ENCODE results near the gene SUV39H2.
"Not testable (repeated sequence)": the region's sequence is repeated elsewhere in the genome, so short reads cannot be mapped to it uniquely, and the experiment has no call there.

SUV39H2 gene

DNA sequence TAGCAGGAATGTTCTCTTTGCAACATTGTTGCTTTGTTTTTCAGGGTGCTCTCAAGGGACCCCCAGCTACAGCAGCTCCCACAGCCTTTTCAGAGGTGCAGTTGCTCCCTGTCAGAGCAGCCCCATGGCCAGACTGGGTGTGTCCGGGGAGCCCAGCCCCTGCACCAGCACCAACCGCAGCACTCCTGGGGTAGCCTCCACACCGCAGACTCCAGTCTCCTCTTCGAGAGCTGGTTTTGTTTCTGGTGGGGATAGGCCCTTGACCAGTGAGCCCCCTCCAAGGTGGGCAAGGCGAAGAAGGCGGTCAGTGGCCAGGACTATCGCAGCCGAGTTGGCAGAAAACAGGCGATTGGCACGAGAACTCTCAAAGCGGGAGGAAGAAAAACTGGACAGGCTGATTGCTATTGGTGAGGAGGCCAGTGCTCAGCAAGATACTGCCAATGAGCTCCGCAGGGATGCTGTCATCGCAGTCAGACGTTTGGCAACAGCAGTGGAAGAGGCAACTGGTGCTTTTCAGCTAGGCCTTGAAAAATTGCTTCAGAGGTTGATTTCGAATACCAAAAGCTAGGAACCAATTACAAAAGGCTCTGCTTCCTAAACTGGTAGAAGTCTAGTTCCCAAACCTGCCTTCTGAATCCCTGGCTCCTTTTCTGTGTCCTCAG, 35.2 kb upstream of the SUV39H2 start:
- peaks cover 13% of the 10 kb centered on the region for H3K4me1 ChIP-seq
- H3K27ac ChIP-seq: no peak overlapping the region
- peaks cover 79% of the 10 kb centered on the region for H3K36me3 ChIP-seq
- H3K27me3 ChIP-seq: no peaks in the 10 kb centered on the region
- H3K9me3 ChIP-seq: no peaks in the 10 kb centered on the region
- no peak overlapping the region for H3K4me2 ChIP-seq
- H4K20me1 ChIP-seq: peaks cover 66% of the 10 kb centered on the region
- no peak overlapping the region for H3K4me3 ChIP-seq
- H3K9ac ChIP-seq: no peak overlapping the region
- no peak for TF ChIP-seq Cebpa-rat (IDR thresholded peaks at IDR 0.05)

DNA sequence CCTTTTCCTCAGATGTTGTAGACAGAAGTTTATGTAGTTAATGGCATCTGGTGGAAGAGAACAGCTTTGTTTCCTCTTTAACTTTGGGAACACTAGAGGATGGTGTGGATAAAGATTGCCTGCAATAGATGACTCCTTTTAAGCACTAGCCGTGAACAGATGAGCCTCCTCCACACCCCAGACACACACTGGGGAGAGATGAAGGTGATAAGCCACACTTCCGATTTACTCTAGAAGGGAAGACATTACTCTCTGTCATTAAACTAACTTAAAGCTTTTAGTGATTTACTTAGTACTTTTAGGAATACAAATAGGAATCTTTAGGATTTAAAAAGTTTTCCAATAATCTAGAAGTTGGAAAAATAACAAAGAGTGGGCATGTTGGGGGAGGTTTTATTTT, 33.7 kb upstream of the SUV39H2 start:
- TF ChIP-seq Cebpa-rat (IDR thresholded peaks at IDR 0.05): no peak
- H3K4me3 ChIP-seq: no peak overlapping the region
- no peak overlapping the region for H3K4me2 ChIP-seq
- H3K27ac ChIP-seq: no peak overlapping the region
- no peaks in the 10 kb centered on the region for H3K27me3 ChIP-seq
- peaks cover 10% of the 10 kb centered on the region; the same call in 1 of the 2 replicates for H3K4me1 ChIP-seq
- no peaks in the 10 kb centered on the region for H3K9me3 ChIP-seq
- H3K9ac ChIP-seq: no peak overlapping the region
- peaks cover 58% of the 10 kb centered on the region for H4K20me1 ChIP-seq
- H3K36me3 ChIP-seq: peaks cover 90% of the 10 kb centered on the region

DNA sequence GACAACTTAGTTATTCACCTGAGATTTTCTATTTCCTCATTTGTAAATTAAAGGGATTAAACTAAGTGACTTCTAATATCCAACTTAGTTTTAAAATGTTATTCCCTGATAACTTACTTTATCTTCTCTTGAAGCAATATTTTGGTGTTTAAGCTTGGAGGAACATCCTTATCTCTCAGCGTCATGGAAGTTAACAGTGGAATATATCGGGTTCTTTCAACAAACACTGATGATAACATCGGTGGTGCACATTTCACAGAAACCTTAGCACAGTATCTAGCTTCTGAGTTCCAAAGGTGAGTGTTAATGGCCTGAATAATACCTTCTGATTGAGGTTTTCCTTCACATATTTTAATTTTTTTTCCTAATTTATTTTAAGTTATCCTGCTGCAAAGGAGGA, 26.4 kb upstream of the SUV39H2 start:
- no peaks in the 10 kb centered on the region for H3K9me3 ChIP-seq
- H4K20me1 ChIP-seq: peaks cover 9% of the 10 kb centered on the region; the same call in 1 of the 2 replicates
- H3K4me2 ChIP-seq: no peak overlapping the region
- no peaks in the 10 kb centered on the region for H3K27me3 ChIP-seq
- no peak overlapping the region for H3K4me3 ChIP-seq
- no peak overlapping the region for H3K9ac ChIP-seq
- 0 out of 2 replicates have a peak, but pooled peaks cover 7% of the 10 kb centered on the region for H3K4me1 ChIP-seq
- H3K36me3 ChIP-seq: peaks cover 63% of the 10 kb centered on the region
- TF ChIP-seq Cebpa-rat (IDR thresholded peaks at IDR 0.05): no peak
- no peak overlapping the region for H3K27ac ChIP-seq

GRCh38 chr10:14855453-14855852, 23.2 kb upstream of the SUV39H2 start:
- peaks cover 65% of the 10 kb centered on the region for H3K36me3 ChIP-seq
- no peak for TF ChIP-seq Cebpa-rat (IDR thresholded peaks at IDR 0.05)
- H3K9ac ChIP-seq: no peak overlapping the region
- no peak overlapping the region for H3K27ac ChIP-seq
- H3K4me3 ChIP-seq: no peak overlapping the region
- H3K4me1 ChIP-seq: no peaks in the 10 kb centered on the region
- peaks cover 12% of the 10 kb centered on the region for H4K20me1 ChIP-seq
- no peak overlapping the region for H3K4me2 ChIP-seq
- H3K9me3 ChIP-seq: no peaks in the 10 kb centered on the region
- H3K27me3 ChIP-seq: no peaks in the 10 kb centered on the region

DNA sequence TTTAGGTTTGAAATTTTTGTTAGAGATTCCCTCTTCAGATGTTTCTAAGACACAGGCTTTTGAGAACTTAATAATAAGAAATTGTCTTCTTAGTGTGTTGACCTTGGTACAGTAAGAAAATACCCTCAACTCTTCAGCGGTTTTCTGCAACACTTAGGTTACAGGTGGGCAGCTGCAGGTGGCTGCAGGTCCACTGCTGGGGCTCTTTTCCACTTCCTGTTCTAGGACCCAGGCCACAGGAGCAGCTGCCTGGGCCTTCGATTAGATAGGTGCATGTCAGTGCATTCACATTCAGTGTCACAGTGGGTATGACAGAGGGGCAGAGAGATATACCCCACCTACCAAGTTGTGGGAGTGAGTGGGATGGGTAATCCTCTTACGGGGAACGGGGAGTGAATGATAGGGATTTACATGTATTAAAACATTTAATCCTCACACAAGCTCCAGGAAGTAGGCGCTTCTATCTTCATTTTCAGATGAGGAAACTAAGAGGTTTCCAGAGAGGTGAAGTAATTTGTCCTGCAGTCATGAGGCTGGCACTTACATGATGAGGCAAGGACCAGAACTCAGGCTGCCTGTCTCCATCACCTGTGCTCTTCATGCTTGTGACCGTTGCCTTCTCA, 20.2 kb upstream of the SUV39H2 start:
- Histone ChIP-seq H3K9me3 (no peaks in the 10 kb centered on the region), H3K36me3 (peaks cover 81% of the 10 kb centered on the region), H3K4me1 (no peaks in the 10 kb centered on the region), H3K9ac (no peak overlapping the region), H3K27me3 (no peaks in the 10 kb centered on the region), H4K20me1 (peaks cover 12% of the 10 kb centered on the region), H3K4me2 (no peak overlapping the region), H3K27ac (no peak overlapping the region), H3K4me3 (no peak overlapping the region)
- TF ChIP-seq Cebpa-rat (IDR thresholded peaks at IDR 0.05): no peak

GRCh38 chr10:14859043-14859442, 19.6 kb upstream of the SUV39H2 start:
- Histone ChIP-seq H3K27me3 (no peaks in the 10 kb centered on the region), H3K27ac (no peak overlapping the region), H3K9ac (no peak overlapping the region), H3K4me3 (no peak overlapping the region), H3K4me2 (no peak overlapping the region), H3K9me3 (no peaks in the 10 kb centered on the region), H3K36me3 (peaks cover 80% of the 10 kb centered on the region), H4K20me1 (peaks cover 12% of the 10 kb centered on the region), H3K4me1 (no peaks in the 10 kb centered on the region)
- TF ChIP-seq Cebpa-rat (IDR thresholded peaks at IDR 0.05): no peak

DNA sequence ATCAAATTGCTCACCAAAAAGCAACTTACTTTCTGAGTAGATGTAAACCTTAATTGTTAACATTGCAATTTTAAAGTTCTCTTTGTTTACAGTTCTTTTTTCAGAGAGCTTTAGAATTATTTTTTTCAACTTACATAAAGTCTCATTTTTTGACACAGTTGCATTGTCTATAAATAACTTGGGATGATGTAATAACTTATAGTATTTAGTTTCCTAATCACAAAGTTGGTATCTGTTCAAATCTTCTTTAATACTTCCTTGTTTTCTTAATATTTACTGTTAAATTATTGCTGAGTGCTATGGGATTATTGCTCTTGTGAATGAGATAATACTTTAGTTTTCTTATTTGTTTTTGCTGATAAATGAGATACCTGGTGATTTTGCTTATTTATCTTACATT, 18.9 kb upstream of the SUV39H2 start:
- Histone ChIP-seq H4K20me1 (peaks cover 12% of the 10 kb centered on the region), H3K27ac (no peak overlapping the region), H3K27me3 (no peaks in the 10 kb centered on the region), H3K4me2 (no peak overlapping the region), H3K9me3 (no peaks in the 10 kb centered on the region), H3K9ac (no peak overlapping the region), H3K36me3 (peaks cover 74% of the 10 kb centered on the region), H3K4me3 (no peak overlapping the region), H3K4me1 (no peaks in the 10 kb centered on the region)
- TF ChIP-seq Cebpa-rat (IDR thresholded peaks at IDR 0.05): no peak

DNA sequence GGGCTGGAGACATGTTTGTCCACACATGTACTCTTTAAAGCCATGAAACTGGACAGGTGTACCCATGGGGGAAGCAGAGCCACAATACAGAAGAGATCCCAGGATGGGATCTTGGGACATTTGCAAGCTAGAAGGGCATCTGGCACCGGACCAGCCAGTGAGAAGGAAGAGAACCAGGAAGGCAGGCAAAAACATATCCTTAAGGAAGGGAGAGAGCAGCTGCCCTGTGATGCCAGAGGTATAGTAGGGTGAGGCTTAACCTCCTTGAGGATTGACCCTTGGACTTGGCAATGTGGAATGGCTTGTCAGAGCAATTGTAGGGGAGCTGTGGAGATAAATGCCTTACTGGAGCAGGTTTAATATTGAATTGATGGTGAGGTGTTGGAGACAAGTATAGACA, 17.9 kb upstream of the SUV39H2 start:
- TF ChIP-seq Cebpa-rat (IDR thresholded peaks at IDR 0.05): no peak
- Histone ChIP-seq H3K9me3 (no peaks in the 10 kb centered on the region), H3K36me3 (peaks cover 69% of the 10 kb centered on the region), H3K4me3 (no peak overlapping the region), H3K4me2 (no peak overlapping the region), H3K27me3 (no peaks in the 10 kb centered on the region), H3K27ac (no peak overlapping the region), H3K4me1 (no peaks in the 10 kb centered on the region), H3K9ac (no peak overlapping the region), H4K20me1 (peaks cover 12% of the 10 kb centered on the region)

GRCh38 chr10:14864466-14864865, 14.2 kb upstream of the SUV39H2 start:
- not testable (repeated sequence) for H3K4me2 ChIP-seq, H3K9ac ChIP-seq, H3K9me3 ChIP-seq, H3K4me3 ChIP-seq, H4K20me1 ChIP-seq, H3K27me3 ChIP-seq, H3K4me1 ChIP-seq, H3K27ac ChIP-seq
- peaks cover 67% of the 10 kb centered on the region for H3K36me3 ChIP-seq

DNA sequence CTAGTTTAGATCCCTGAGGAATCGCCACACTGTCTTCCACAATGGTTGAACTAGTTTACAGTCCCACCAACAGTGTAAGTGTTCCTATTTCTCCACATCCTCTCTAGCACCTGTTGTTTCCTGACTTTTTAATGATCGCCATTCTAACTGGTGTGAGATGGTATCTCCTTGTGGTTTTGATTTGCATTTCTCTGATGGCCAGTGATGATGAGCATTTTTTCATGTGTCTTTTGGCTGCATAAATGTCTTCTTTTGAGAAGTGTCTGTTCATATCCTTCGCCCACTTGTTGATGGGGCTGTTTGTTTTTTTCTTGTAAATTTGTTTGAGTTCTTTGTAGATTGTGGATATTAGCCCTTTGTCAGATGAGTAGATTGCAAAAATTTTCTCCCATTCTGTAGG, 13.8 kb upstream of the SUV39H2 start:
- not testable (repeated sequence) for H3K9ac ChIP-seq, H4K20me1 ChIP-seq, H3K4me1 ChIP-seq, H3K9me3 ChIP-seq, H3K27me3 ChIP-seq, H3K27ac ChIP-seq, H3K4me2 ChIP-seq, H3K4me3 ChIP-seq
- H3K36me3 ChIP-seq: peaks cover 69% of the 10 kb centered on the region
